ENCODE measurements around the gene PHF19. TPM values are rescaled to one million over a fixed set of nuclear protein-coding genes. Genes with fewer than 3 reads are reported as not detected.

Gene PHF19
- total RNA-seq, 1 donor from 2014 or later, result 10.0 TPM

DNA sequence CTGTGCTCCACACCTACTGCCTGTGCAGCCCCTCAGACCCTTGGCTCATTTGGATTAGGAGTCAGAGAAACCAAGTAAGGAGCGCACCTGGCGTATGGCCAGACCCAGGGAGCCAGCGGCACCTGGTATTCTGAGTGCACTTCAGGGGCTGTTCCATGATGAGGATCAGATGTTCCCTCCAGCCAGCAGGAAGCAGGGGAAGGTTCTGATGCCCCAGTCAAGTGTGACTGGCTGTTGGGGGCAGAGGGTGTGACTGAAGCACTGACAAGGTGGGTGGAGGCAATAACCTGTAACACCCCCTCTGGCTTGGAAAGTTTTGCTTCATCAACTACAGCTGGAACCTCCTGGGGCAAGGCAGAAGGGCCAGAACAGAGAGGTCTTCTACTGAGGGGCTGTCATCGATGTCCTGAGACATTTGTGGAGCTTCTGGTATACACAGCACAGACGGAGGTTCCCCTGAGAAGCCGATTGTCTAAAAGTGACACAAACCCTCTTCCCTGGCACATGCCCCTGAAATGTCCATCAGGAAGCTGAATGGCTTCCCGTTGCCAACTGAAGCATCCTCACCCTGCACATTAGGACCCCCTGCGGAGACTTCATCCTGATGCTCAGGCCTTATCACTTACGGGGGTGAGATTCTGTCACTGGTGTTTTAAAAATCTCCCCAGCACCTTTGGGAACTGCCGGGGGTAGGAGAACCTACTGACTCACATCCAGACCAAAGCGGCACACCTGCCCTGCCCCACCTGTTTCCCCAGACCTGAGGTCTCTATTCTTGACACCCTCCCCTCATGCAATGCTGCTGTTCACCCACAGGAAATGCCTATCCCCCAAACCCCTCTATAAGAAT, 28.6 kb upstream of the PHF19 start:
- Mint-ChIP-seq H3K9me3 (ENCODE audit: unreplicated experiment) (no peaks in the 10 kb centered on the region), H3K27me3 (ENCODE audit: unreplicated experiment) (peaks cover 2% of the 10 kb centered on the region), H3K36me3 (ENCODE audit: low read depth, unreplicated experiment) (no peaks in the 10 kb centered on the region), H3K4me1 (ENCODE audit: unreplicated experiment) (no peaks in the 10 kb centered on the region), H3K27ac (ENCODE audit: unreplicated experiment) (no peak overlapping the region), H3K4me3 (ENCODE audit: unreplicated experiment) (no peak overlapping the region)
- DNase-seq (ENCODE audit: low spot score), result no peak
- TF ChIP-seq, protein P1, sequence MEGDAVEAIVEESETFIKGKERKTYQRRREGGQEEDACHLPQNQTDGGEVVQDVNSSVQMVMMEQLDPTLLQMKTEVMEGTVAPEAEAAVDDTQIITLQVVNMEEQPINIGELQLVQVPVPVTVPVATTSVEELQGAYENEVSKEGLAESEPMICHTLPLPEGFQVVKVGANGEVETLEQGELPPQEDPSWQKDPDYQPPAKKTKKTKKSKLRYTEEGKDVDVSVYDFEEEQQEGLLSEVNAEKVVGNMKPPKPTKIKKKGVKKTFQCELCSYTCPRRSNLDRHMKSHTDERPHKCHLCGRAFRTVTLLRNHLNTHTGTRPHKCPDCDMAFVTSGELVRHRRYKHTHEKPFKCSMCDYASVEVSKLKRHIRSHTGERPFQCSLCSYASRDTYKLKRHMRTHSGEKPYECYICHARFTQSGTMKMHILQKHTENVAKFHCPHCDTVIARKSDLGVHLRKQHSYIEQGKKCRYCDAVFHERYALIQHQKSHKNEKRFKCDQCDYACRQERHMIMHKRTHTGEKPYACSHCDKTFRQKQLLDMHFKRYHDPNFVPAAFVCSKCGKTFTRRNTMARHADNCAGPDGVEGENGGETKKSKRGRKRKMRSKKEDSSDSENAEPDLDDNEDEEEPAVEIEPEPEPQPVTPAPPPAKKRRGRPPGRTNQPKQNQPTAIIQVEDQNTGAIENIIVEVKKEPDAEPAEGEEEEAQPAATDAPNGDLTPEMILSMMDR (IDR thresholded peaks at IDR 0.05; ENCODE audit: unreplicated experiment), result no peak

DNA sequence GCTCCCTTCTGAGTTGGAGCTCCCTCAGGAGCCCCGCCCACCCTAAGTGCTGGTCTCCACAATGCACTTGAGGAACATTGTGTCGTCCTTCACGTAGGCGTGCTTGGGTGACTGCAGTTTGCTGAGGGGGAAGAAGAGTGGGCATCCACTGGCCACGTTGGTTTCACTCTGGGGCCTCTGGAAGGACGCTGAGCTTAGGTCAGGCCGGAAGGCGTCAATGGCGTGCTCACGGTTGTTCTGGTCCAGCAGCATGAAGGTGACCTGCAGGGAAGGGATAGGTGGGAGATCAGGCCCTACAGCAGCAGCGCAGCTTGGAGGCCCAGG, 28.0 kb upstream of the PHF19 start:
- Mint-ChIP-seq H3K4me1 (ENCODE audit: unreplicated experiment) (no peaks in the 10 kb centered on the region), H3K4me3 (ENCODE audit: unreplicated experiment) (no peak overlapping the region), H3K27me3 (ENCODE audit: unreplicated experiment) (peaks cover 2% of the 10 kb centered on the region), H3K9me3 (ENCODE audit: unreplicated experiment) (no peaks in the 10 kb centered on the region), H3K27ac (ENCODE audit: unreplicated experiment) (no peak overlapping the region), H3K36me3 (ENCODE audit: low read depth, unreplicated experiment) (no peaks in the 10 kb centered on the region)
- TF ChIP-seq, protein P1 (IDR thresholded peaks at IDR 0.05; ENCODE audit: unreplicated experiment), result no peak
- DNase-seq (ENCODE audit: low spot score), result no peak

DNA sequence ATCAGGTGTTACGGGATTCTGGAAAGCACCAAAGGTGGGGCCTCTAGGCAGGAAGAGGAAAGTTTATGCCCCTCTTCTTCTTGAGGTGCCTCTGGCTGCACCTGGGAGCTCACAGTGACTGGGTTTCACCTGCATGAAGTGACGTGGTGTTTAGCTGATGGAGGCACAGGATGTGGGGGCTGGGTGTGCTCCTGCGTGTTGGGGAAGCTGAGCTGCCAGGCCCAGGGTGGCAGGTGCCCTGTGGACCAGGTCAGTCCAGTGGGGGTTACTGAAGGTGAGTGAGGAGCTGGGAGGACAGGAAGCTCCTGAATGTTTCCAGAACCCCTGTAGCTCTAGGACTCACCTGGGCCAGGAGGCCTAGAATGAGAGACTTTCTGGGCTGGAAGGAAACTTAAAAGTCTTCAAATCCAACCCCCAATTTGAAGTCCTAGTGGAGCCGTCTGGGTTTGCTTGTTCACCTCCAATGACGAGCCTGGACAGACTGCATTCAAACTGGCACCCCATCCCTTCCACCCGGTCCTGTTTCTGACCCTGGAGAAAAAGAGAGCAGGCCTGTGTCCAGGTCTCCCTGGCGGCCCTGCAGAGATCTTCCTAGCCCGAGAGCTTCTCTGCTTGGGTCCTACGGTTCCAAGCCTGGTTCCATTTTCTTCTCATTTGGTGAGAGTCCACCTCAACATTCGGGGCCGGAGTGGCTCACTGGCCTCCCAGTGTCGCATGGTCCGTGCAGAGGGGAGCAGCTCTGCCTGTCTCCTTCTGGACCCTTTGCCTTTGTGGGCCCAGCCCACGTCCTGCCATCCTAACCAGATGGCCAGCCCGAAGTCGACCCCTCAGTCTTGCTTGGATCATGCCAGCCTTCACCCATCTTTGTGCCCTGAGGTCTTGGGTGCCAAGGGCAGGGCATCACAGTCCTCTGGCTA, 27.3 kb upstream of the PHF19 start:
- H3K27me3 Mint-ChIP-seq (ENCODE audit: unreplicated experiment), result peaks cover 2% of the 10 kb centered on the region
- TF ChIP-seq, protein P1 (IDR thresholded peaks at IDR 0.05; ENCODE audit: unreplicated experiment), result no peak
- no peaks in the 10 kb centered on the region for H3K36me3 Mint-ChIP-seq (ENCODE audit: low read depth, unreplicated experiment)
- H3K4me1 Mint-ChIP-seq (ENCODE audit: unreplicated experiment), result no peaks in the 10 kb centered on the region
- H3K27ac Mint-ChIP-seq (ENCODE audit: unreplicated experiment), result no peak overlapping the region
- H3K9me3 Mint-ChIP-seq (ENCODE audit: unreplicated experiment), result no peaks in the 10 kb centered on the region
- no peak for DNase-seq (ENCODE audit: low spot score)
- no peak overlapping the region for H3K4me3 Mint-ChIP-seq (ENCODE audit: unreplicated experiment)

GRCh38 chr9:120902569-120903535, 25.9 kb upstream of the PHF19 start:
- TF ChIP-seq, protein P1 (IDR thresholded peaks at IDR 0.05; ENCODE audit: unreplicated experiment), result no peak
- peaks cover 2% of the 10 kb centered on the region for H3K27me3 Mint-ChIP-seq (ENCODE audit: unreplicated experiment)
- H3K4me3 Mint-ChIP-seq (ENCODE audit: unreplicated experiment), result no peak overlapping the region
- no peak overlapping the region for H3K27ac Mint-ChIP-seq (ENCODE audit: unreplicated experiment)
- no peaks in the 10 kb centered on the region for H3K36me3 Mint-ChIP-seq (ENCODE audit: low read depth, unreplicated experiment)
- H3K9me3 Mint-ChIP-seq (ENCODE audit: unreplicated experiment), result no peaks in the 10 kb centered on the region
- no peaks in the 10 kb centered on the region for H3K4me1 Mint-ChIP-seq (ENCODE audit: unreplicated experiment)
- DNase-seq (ENCODE audit: low spot score), result no peak

Data from endothelial cell (in vitro differentiated cells).